Measurements from ENCODE around the gene KCTD7.
"Not testable (repeated sequence)": the region's sequence is repeated elsewhere in the genome, so short reads cannot be mapped to it uniquely, and the experiment has no call there.

DNA sequence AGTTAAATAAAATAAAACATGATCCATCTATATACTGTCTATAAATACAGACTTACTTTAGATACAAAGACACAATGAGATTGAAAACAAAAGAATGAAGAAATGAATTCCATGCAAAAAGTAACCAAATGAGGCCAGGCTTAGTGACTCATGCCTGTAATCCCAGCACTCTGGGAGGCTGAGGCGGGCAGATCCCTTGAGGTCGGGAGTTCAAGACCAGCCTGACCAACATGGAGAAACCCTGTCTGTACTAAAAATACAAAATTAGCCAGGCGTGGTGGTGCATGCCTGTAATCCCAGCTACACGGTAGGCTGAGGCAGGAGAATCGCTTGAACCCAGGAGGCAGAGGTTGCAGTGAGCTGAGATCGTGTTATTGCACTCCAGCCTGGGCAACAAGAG is 59.0 kb downstream of the KCTD7 start:
- TF ChIP-seq, protein P1, sequence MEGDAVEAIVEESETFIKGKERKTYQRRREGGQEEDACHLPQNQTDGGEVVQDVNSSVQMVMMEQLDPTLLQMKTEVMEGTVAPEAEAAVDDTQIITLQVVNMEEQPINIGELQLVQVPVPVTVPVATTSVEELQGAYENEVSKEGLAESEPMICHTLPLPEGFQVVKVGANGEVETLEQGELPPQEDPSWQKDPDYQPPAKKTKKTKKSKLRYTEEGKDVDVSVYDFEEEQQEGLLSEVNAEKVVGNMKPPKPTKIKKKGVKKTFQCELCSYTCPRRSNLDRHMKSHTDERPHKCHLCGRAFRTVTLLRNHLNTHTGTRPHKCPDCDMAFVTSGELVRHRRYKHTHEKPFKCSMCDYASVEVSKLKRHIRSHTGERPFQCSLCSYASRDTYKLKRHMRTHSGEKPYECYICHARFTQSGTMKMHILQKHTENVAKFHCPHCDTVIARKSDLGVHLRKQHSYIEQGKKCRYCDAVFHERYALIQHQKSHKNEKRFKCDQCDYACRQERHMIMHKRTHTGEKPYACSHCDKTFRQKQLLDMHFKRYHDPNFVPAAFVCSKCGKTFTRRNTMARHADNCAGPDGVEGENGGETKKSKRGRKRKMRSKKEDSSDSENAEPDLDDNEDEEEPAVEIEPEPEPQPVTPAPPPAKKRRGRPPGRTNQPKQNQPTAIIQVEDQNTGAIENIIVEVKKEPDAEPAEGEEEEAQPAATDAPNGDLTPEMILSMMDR (IDR thresholded peaks at IDR 0.05): not testable (repeated sequence)
- not testable (repeated sequence) for TF ChIP-seq POLR2A, EP300, POLR2AphosphoS5 (IDR thresholded peaks at IDR 0.05)

All from sigmoid colon (tissue), 4 donors.